ENCODE data around the gene VPS41.

DNA sequence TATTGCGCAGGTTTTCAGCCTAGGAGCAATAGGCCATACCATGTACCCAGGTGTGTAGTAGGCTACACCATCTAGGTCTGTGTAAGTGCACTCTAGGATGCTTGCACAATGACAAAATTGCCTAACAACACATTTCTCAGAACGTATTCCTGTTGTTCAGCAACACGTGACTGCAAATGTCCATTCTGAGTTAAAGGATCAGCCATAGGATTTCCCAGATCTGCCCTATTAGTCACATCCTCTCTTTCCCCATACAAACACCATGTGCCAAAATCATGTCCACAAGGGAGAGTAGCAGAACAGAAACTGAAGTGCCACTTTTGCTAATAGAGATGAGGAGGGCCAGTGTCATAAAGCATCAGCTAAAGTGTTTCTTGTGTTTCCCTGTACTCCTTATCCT, 235.2 kb downstream of the VPS41 start:
- TF ChIP-seq, protein P1, sequence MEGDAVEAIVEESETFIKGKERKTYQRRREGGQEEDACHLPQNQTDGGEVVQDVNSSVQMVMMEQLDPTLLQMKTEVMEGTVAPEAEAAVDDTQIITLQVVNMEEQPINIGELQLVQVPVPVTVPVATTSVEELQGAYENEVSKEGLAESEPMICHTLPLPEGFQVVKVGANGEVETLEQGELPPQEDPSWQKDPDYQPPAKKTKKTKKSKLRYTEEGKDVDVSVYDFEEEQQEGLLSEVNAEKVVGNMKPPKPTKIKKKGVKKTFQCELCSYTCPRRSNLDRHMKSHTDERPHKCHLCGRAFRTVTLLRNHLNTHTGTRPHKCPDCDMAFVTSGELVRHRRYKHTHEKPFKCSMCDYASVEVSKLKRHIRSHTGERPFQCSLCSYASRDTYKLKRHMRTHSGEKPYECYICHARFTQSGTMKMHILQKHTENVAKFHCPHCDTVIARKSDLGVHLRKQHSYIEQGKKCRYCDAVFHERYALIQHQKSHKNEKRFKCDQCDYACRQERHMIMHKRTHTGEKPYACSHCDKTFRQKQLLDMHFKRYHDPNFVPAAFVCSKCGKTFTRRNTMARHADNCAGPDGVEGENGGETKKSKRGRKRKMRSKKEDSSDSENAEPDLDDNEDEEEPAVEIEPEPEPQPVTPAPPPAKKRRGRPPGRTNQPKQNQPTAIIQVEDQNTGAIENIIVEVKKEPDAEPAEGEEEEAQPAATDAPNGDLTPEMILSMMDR (conservative IDR thresholded peaks at IDR 0.05; ENCODE audit: low read length), result no peak
- no peak for TF ChIP-seq EZH2phosphoT487 (IDR thresholded peaks at IDR 0.05; ENCODE audit: borderline replicate concordance)

All from Loucy (cell line).